Esophagus squamous epithelium (tissue), 4 donors: ENCODE results near the gene MAEA.

Experiments
- POLR2A ChIP-seq, 4 donors: fragments of 450-650 bp; IDR thresholded peaks; one replicate each; pipeline ENCODE4 v1.6.1; 2017; ENCODE audit warnings: antibody characterized with exemption in 4 of 4, mild to moderate bottlenecking in 4 of 4, moderate library complexity in 3 of 4
- TF ChIP-seq, protein P1 (sequence below), 6 experiments: fragments of 450-650 bp in 4 of 6; fragments of 200-600 bp in 2 of 6; sonication (generic) in 2 of 6; IDR thresholded peaks; one replicate each; pipeline ENCODE4 v1.5.1; 2016 to 2019; ENCODE audit warnings: antibody characterized with exemption in 6 of 6, mild to moderate bottlenecking in 4 of 6, moderate library complexity in 4 of 6

DNA sequence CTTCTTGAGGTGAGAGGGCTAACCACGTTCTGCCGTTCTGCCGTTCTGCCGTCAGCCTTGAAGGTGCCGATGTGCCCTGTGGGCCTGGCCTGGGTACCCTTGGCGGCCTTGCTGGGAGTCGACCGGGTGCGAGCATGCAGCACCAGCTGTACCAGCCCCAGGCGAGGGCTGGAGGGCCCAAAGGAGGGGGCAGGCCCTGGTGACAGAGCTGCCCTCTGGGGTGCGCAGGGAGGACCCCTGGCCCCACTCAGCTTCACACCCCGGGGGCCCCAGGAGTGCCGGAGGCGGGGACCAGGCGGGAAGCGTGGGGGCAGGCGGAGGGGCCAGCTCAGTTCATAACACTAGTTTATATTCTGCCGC is 79.4 kb downstream of the MAEA start:
- no peak for TF ChIP-seq POLR2A (IDR thresholded peaks at IDR 0.05)
- TF ChIP-seq, protein P1, sequence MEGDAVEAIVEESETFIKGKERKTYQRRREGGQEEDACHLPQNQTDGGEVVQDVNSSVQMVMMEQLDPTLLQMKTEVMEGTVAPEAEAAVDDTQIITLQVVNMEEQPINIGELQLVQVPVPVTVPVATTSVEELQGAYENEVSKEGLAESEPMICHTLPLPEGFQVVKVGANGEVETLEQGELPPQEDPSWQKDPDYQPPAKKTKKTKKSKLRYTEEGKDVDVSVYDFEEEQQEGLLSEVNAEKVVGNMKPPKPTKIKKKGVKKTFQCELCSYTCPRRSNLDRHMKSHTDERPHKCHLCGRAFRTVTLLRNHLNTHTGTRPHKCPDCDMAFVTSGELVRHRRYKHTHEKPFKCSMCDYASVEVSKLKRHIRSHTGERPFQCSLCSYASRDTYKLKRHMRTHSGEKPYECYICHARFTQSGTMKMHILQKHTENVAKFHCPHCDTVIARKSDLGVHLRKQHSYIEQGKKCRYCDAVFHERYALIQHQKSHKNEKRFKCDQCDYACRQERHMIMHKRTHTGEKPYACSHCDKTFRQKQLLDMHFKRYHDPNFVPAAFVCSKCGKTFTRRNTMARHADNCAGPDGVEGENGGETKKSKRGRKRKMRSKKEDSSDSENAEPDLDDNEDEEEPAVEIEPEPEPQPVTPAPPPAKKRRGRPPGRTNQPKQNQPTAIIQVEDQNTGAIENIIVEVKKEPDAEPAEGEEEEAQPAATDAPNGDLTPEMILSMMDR (IDR thresholded peaks at IDR 0.05), result no peak
